HepG2 (cell line): ENCODE measurements around the gene TUBB. TPM values are rescaled to one million over a fixed set of nuclear protein-coding genes. Genes with fewer than 3 reads are reported as not detected.
A peak's percentile ranks its signal among the peaks of the same experiment; 100 is the strongest.

Experiments
- ETV5 ChIP-seq: IDR thresholded peaks from 2 replicates; pipeline ENCODE4 v1.6.1; 2018; ENCODE audit warnings: missing biosample characterization, missing genetic modification reagents, inconsistent platforms, borderline replicate concordance
- GATA4 ChIP-seq: sonication (generic); IDR thresholded peaks from 2 replicates; pipeline ENCODE4 v1.6.1; 2016; ENCODE audit warnings: antibody characterized with exemption, low read depth, borderline replicate concordance
- IRX3 ChIP-seq: sonication (generic); formaldehyde crosslinking; IDR thresholded peaks from 2 replicates; pipeline ENCODE4 v1.8.1; 2023; ENCODE audit warnings: mild to moderate bottlenecking, low read depth, missing genetic modification reagents, borderline replicate concordance
- MAFK ChIP-seq, 2 experiments: IDR thresholded peaks in 1 of 2; conservative IDR thresholded peaks in 1 of 2; 2 replicates each; pipeline ENCODE4 v1.6.1; 2011; ENCODE audit warnings: improper control_type of control experiment in 2 of 2, low read length in 2 of 2
- MYNN ChIP-seq: sonication (generic); formaldehyde crosslinking; IDR thresholded peaks from 2 replicates; pipeline ENCODE4 v1.4.0; 2020; ENCODE audit warnings: mild to moderate bottlenecking, low read depth, missing genetic modification reagents
- SAFB2 ChIP-seq: sonication (generic); formaldehyde crosslinking; IDR thresholded peaks from 2 replicates; pipeline ENCODE4 v1.5.1; 2020; ENCODE audit warnings: missing genetic modification reagents, low read depth, mild to moderate bottlenecking, borderline replicate concordance
- SMAD1 ChIP-seq: sonication (generic); formaldehyde crosslinking; IDR thresholded peaks from 2 replicates; pipeline ENCODE4 v1.4.0; 2020; ENCODE audit warnings: missing genetic modification reagents, low read depth, mild to moderate bottlenecking, borderline replicate concordance
- SSRP1 ChIP-seq: IDR thresholded peaks from 2 replicates; pipeline ENCODE4 v1.6.1; 2016; ENCODE audit warnings: control low read depth
- ZNF232 ChIP-seq: sonication (generic); formaldehyde crosslinking; IDR thresholded peaks from 2 replicates; pipeline ENCODE4 v1.4.0; 2020; ENCODE audit warnings: missing genetic modification reagents, borderline replicate concordance
- ZNF589 ChIP-seq: sonication (generic); formaldehyde crosslinking; conservative IDR thresholded peaks from 2 replicates; pipeline ENCODE4 v1.8.0; 2022; ENCODE audit warnings: mild to moderate bottlenecking, moderate library complexity, missing genetic modification reagents
- ZNF605 ChIP-seq: sonication (generic); formaldehyde crosslinking; IDR thresholded peaks from 2 replicates; pipeline ENCODE4 v1.8.0; 2022; ENCODE audit warnings: mild to moderate bottlenecking, missing genetic modification reagents
- polyA plus RNA-seq, 8 experiments: library from polyadenylated mRNA; depleted of rRNA in 3 of 8; stranded (reverse) in 7 of 8; unstranded in 1 of 8; fragments of >200 nt; fragmentation: Illumina TruSeq in 4 of 8; extraction: Trizol in 4 of 8; gene quantifications; 2 replicates each; pipeline versions ENCODE4 v1.2.1 to v1.2.3, GENCODE V29; 2011 to 2016; ENCODE audit warnings: low read depth in 4 of 8, missing spikeins in 1 of 8, mixed read lengths in 1 of 8; ENCODE audit not compliant: insufficient read depth in 1 of 8
- total RNA-seq, 5 experiments: library from RNA; depleted of rRNA; stranded (reverse); fragments of >200 nt; fragmentation: Illumina TruSeq; extraction: Trizol; gene quantifications; 2 replicates each; pipeline ENCODE4 v1.2.3, GENCODE V29; 2016; ENCODE audit warnings: low read depth in 1 of 5
- TF ChIP-seq, protein P1 (sequence below): sonication (generic); formaldehyde crosslinking; IDR thresholded peaks from 2 replicates; pipeline ENCODE4 v1.8.0; 2022; ENCODE audit warnings: missing genetic modification reagents, mild to moderate bottlenecking, moderate library complexity, borderline replicate concordance
- TF ChIP-seq, protein P2 (sequence below): sonication (generic); formaldehyde crosslinking; IDR thresholded peaks from 2 replicates; pipeline ENCODE4 v1.4.0; 2020; ENCODE audit warnings: missing genetic modification reagents
- TF ChIP-seq, protein P3 (sequence below): sonication (generic); formaldehyde crosslinking; IDR thresholded peaks from 2 replicates; pipeline ENCODE4 v1.5.1; 2020; ENCODE audit warnings: mild to moderate bottlenecking, missing genetic modification reagents, borderline replicate concordance

TUBB gene
- total and polyA plus RNA-seq, 2 of the 13 experiments (the other 11 are each of a cell fraction or from before 2014, with no cell fraction given): 911 to 1,163 TPM

GRCh38 chr6:30769853-30770524 is 49.8 kb downstream of the TUBB start (continued):
- TF ChIP-seq, protein P1, sequence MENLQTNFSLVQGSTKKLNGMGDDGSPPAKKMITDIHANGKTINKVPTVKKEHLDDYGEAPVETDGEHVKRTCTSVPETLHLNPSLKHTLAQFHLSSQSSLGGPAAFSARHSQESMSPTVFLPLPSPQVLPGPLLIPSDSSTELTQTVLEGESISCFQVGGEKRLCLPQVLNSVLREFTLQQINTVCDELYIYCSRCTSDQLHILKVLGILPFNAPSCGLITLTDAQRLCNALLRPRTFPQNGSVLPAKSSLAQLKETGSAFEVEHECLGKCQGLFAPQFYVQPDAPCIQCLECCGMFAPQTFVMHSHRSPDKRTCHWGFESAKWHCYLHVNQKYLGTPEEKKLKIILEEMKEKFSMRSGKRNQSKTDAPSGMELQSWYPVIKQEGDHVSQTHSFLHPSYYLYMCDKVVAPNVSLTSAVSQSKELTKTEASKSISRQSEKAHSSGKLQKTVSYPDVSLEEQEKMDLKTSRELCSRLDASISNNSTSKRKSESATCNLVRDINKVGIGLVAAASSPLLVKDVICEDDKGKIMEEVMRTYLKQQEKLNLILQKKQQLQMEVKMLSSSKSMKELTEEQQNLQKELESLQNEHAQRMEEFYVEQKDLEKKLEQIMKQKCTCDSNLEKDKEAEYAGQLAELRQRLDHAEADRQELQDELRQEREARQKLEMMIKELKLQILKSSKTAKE: no peak
- TF ChIP-seq ZNF232 (CRISPR knock-in tag): no peak
- TF ChIP-seq IRX3 (CRISPR knock-in tag): no peak
- TF ChIP-seq, protein P2, sequence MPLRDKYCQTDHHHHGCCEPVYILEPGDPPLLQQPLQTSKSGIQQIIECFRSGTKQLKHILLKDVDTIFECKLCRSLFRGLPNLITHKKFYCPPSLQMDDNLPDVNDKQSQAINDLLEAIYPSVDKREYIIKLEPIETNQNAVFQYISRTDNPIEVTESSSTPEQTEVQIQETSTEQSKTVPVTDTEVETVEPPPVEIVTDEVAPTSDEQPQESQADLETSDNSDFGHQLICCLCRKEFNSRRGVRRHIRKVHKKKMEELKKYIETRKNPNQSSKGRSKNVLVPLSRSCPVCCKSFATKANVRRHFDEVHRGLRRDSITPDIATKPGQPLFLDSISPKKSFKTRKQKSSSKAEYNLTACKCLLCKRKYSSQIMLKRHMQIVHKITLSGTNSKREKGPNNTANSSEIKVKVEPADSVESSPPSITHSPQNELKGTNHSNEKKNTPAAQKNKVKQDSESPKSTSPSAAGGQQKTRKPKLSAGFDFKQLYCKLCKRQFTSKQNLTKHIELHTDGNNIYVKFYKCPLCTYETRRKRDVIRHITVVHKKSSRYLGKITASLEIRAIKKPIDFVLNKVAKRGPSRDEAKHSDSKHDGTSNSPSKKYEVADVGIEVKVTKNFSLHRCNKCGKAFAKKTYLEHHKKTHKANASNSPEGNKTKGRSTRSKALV (CRISPR knock-in tag): no peak
- TF ChIP-seq ZNF589: no peak
- TF ChIP-seq MAFK (conservative IDR thresholded peaks at IDR 0.05 in 1 of 2, IDR thresholded peaks at IDR 0.05 in 1 of 2; ENCODE audit: low read length in 2 of 2): no peak
- TF ChIP-seq SMAD1 (CRISPR knock-in tag): 0 out of 2 replicates have a peak, but pooled peaks have one; percentile 13
- TF ChIP-seq, protein P3, sequence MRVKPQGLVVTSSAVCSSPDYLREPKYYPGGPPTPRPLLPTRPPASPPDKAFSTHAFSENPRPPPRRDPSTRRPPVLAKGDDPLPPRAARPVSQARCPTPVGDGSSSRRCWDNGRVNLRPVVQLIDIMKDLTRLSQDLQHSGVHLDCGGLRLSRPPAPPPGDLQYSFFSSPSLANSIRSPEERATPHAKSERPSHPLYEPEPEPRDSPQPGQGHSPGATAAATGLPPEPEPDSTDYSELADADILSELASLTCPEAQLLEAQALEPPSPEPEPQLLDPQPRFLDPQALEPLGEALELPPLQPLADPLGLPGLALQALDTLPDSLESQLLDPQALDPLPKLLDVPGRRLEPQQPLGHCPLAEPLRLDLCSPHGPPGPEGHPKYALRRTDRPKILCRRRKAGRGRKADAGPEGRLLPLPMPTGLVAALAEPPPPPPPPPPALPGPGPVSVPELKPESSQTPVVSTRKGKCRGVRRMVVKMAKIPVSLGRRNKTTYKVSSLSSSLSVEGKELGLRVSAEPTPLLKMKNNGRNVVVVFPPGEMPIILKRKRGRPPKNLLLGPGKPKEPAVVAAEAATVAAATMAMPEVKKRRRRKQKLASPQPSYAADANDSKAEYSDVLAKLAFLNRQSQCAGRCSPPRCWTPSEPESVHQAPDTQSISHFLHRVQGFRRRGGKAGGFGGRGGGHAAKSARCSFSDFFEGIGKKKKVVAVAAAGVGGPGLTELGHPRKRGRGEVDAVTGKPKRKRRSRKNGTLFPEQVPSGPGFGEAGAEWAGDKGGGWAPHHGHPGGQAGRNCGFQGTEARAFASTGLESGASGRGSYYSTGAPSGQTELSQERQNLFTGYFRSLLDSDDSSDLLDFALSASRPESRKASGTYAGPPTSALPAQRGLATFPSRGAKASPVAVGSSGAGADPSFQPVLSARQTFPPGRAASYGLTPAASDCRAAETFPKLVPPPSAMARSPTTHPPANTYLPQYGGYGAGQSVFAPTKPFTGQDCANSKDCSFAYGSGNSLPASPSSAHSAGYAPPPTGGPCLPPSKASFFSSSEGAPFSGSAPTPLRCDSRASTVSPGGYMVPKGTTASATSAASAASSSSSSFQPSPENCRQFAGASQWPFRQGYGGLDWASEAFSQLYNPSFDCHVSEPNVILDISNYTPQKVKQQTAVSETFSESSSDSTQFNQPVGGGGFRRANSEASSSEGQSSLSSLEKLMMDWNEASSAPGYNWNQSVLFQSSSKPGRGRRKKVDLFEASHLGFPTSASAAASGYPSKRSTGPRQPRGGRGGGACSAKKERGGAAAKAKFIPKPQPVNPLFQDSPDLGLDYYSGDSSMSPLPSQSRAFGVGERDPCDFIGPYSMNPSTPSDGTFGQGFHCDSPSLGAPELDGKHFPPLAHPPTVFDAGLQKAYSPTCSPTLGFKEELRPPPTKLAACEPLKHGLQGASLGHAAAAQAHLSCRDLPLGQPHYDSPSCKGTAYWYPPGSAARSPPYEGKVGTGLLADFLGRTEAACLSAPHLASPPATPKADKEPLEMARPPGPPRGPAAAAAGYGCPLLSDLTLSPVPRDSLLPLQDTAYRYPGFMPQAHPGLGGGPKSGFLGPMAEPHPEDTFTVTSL (CRISPR knock-in tag): no peak
- no peak for TF ChIP-seq ETV5 (CRISPR knock-in tag)
- no peak for TF ChIP-seq GATA4
- TF ChIP-seq MYNN (CRISPR knock-in tag): no peak
- no peak for TF ChIP-seq SAFB2
- TF ChIP-seq SSRP1 (CRISPR knock-in tag): no peak
- TF ChIP-seq ZNF605: no peak
